Measurements from ENCODE around the gene GNAI1.

- TF ChIP-seq CTCF (IDR thresholded peaks at IDR 0.05) = no peak
- TF ChIP-seq POLR2A (IDR thresholded peaks at IDR 0.05) = no peak
- TF ChIP-seq POLR2AphosphoS5 (IDR thresholded peaks at IDR 0.05; ENCODE audit: insufficient read depth in 1 of 2, low read depth in 1 of 2) = no peak
Observed at GRCh38 chr7:80183351-80183750, 48.7 kb downstream of the GNAI1 start.

Measured in vagina (tissue), 2 donors.